Erythroblast (primary cell): ENCODE measurements around the gene RGS17.

Experiments used
- GATA1 ChIP-seq: IDR thresholded peaks from 2 replicates; pipeline ENCODE4 v1.6.1; 2011; ENCODE audit warnings: low read depth, mild to moderate bottlenecking, control low read depth, low read length, moderate library complexity
- POLR2A ChIP-seq: IDR thresholded peaks from 2 replicates; pipeline ENCODE4 v1.6.1; 2011; ENCODE audit warnings: mild to moderate bottlenecking, low read length

DNA sequence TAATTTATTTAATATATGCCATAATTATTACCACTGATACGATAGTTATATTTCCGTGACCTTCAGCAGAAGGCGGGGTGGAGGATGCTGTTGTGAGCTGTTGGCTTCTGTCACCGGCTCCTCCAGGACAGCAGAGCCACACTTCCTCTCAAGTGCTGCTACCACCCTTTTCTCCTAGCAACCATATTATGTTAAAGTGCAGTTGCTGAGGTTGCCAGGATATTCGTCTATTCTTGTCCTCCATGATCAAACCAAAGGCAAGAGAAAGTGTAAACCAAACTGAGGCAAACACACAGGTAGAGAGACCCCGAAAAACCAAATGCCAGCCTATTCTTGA is 27.8 kb downstream of the RGS17 start:
- no peak for TF ChIP-seq POLR2A
- TF ChIP-seq GATA1 = no peak
